Trophoblast cell (in vitro differentiated cells and primary cell): ENCODE measurements around the gene ACSF2.
A peak's percentile ranks its signal among the peaks of the same experiment; 100 is the strongest.

ENCODE experiments used
- DNase-seq, 2 donors: peaks; one replicate each; pipeline ENCODE4 v3.0.0-alpha.2; 2016
- H2AFZ ChIP-seq: 2 replicates; pipeline ENCODE4 v1.6.1; 2013; ENCODE audit warnings: low read length, moderate library complexity, mild to moderate bottlenecking; ENCODE audit not compliant: insufficient read depth, poor library complexity
- H2AK5ac ChIP-seq: 2 replicates; pipeline ENCODE4 v1.6.1; 2013; ENCODE audit warnings: mild to moderate bottlenecking, low read length
- H2BK120ac ChIP-seq: 2 replicates; pipeline ENCODE4 v1.6.1; 2013; ENCODE audit warnings: low read length, mild to moderate bottlenecking, moderate library complexity; ENCODE audit not compliant: insufficient read depth, poor library complexity
- H2BK12ac ChIP-seq: 2 replicates; pipeline ENCODE4 v1.6.1; 2013; ENCODE audit warnings: mild to moderate bottlenecking, low read length, moderate library complexity
- H2BK5ac ChIP-seq: 2 replicates; pipeline ENCODE4 v1.6.1; 2013; ENCODE audit warnings: low read length, low read depth, moderate library complexity, mild to moderate bottlenecking; ENCODE audit not compliant: poor library complexity
- H3K14ac ChIP-seq: 2 replicates; pipeline ENCODE4 v1.6.1; 2013; ENCODE audit warnings: mild to moderate bottlenecking, low read length
- H3K18ac ChIP-seq: 2 replicates; pipeline ENCODE4 v1.6.1; 2013; ENCODE audit warnings: mild to moderate bottlenecking, low read length
- H3K23ac ChIP-seq: 2 replicates; pipeline ENCODE4 v1.6.1; 2013; ENCODE audit warnings: low read length
- H3K27ac ChIP-seq: 2 replicates; pipeline ENCODE4 v1.5.1; 2013; ENCODE audit warnings: low read depth, mild to moderate bottlenecking, inconsistent platforms, low read length, moderate library complexity
- H3K27me3 ChIP-seq: 2 replicates; pipeline ENCODE4 v1.6.1; 2013; ENCODE audit warnings: inconsistent platforms, mild to moderate bottlenecking, low read length, moderate library complexity; ENCODE audit not compliant: insufficient read depth
- H3K36me3 ChIP-seq, 2 experiments: 1 replicate in 1 of 2; 2 replicates in 1 of 2; pipeline ENCODE4 v1.6.1; 2013; ENCODE audit warnings: low read length in 2 of 2, mild to moderate bottlenecking in 2 of 2, moderate library complexity in 1 of 2; ENCODE audit not compliant: insufficient read depth in 2 of 2, control insufficient read depth in 1 of 2
- H3K4ac ChIP-seq: 2 replicates; pipeline ENCODE4 v1.6.1; 2013; ENCODE audit warnings: low read depth, mild to moderate bottlenecking, low read length, moderate library complexity
- H3K4me1 ChIP-seq, 2 experiments: 1 replicate in 1 of 2; 2 replicates in 1 of 2; pipeline ENCODE4 v1.6.1; 2013; ENCODE audit warnings: low read length in 2 of 2, mild to moderate bottlenecking in 2 of 2, moderate library complexity in 1 of 2; ENCODE audit not compliant: insufficient read depth in 2 of 2, control insufficient read depth in 1 of 2
- H3K4me2 ChIP-seq: 2 replicates; pipeline ENCODE4 v1.6.1; 2013; ENCODE audit warnings: inconsistent platforms, mild to moderate bottlenecking, low read length, moderate library complexity
- H3K4me3 ChIP-seq: 2 replicates; pipeline ENCODE4 v1.5.1; 2013; ENCODE audit warnings: mild to moderate bottlenecking, low read depth, low read length, inconsistent platforms
- H3K79me1 ChIP-seq: one replicate; pipeline ENCODE4 v1.6.1; 2013; ENCODE audit warnings: low read length
- H3K79me2 ChIP-seq: 2 replicates; pipeline ENCODE4 v1.6.1; 2013; ENCODE audit warnings: low read length, mild to moderate bottlenecking; ENCODE audit not compliant: control insufficient read depth, insufficient read depth, poor library complexity
- H3K9ac ChIP-seq: 2 replicates; pipeline ENCODE4 v1.6.1; 2013; ENCODE audit warnings: mild to moderate bottlenecking, low read length
- H3K9me3 ChIP-seq: 2 replicates; pipeline ENCODE4 v1.6.1; 2013; ENCODE audit warnings: low read depth, mild to moderate bottlenecking, control low read depth, inconsistent platforms, low read length; ENCODE audit not compliant: insufficient read depth
- H4K12ac ChIP-seq: 2 replicates; pipeline ENCODE4 v1.6.1; 2013; ENCODE audit warnings: low read depth, mild to moderate bottlenecking, low read length, moderate library complexity
- H4K8ac ChIP-seq: 2 replicates; pipeline ENCODE4 v1.6.1; 2013; ENCODE audit warnings: low read depth, mild to moderate bottlenecking, low read length, moderate library complexity
- H4K91ac ChIP-seq: one replicate; pipeline ENCODE4 v1.6.1; 2013; ENCODE audit warnings: low read depth, mild to moderate bottlenecking, low read length, moderate library complexity
- WGBS: extraction: QIAGEN DNeasy Blood & Tissue Kit; methylation state at CpG from one replicate; pipeline ENCODE4 v1.1.7; 2013; ENCODE audit warnings: missing lambda C conversion rate; ENCODE audit not compliant: insufficient read length, insufficient coverage; ENCODE audit errors: extremely low coverage; 5-methylcytosine and 5-hydroxymethylcytosine counted together

ACSF2 gene

DNA sequence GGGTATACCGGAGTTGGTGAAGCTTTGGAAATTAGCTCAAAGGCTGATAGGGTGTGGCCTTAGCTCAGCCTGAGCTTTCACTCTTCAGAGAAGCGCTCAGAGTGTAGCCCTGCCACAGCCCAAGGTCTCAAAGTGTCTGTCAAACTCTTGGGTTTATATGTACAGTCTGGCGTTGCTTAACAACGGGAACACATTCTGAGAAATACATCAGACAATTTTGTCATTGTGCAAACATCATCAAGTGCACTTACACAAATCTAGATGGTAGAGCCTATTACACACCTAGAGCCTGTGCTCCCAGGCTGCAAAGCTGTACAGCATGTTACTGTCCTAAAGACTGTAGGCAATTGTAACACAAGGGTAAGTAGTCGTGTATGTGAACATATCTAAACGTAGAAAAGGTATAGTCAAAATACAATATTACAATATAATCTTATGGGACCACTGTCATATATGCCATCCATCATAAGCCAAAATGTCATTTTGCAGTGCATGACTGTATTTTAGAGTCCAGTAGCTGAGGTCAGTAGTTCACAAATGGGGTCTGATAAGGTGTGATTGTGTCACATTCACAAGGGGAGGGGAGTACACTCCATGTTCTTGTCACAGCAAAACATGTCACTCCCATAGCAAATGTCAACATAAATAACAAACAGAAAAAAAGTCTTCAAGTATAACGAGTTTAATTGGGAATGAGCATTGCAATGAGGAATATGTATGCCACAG lies 22.0 kb downstream of the ACSF2 start:
- Histone ChIP-seq H3K4ac (no peak overlapping the region), H2BK12ac (no peak overlapping the region), H2BK5ac (no peak overlapping the region), H3K9ac (no peak overlapping the region), H3K4me1 (no peaks in the 10 kb centered on the region), H4K91ac (no peak overlapping the region), H3K4me2 (no peak overlapping the region), H3K14ac (no peak overlapping the region), H3K27me3 (no peaks in the 10 kb centered on the region), H3K9me3 (no peaks in the 10 kb centered on the region), H3K23ac (no peak overlapping the region), H2AFZ (no peak overlapping the region), H3K36me3 (no peaks in the 10 kb centered on the region), H3K4me3 (no peak overlapping the region), H3K79me2 (no peaks in the 10 kb centered on the region), H3K79me1 (no peaks in the 10 kb centered on the region), H3K18ac (no peak overlapping the region), H4K12ac (no peak overlapping the region), H2BK120ac (no peak overlapping the region), H3K27ac (no peak overlapping the region), H2AK5ac (no peak overlapping the region), H4K8ac (no peak overlapping the region)
- DNase-seq: no peak
- no CpG with 5 or more reads among the region's 7 CpGs for WGBS

GRCh38 chr17:50448643-50449042 lies 22.6 kb downstream of the ACSF2 start:
- Histone ChIP-seq H2BK12ac (no peak overlapping the region), H2BK120ac (no peak overlapping the region), H3K23ac (no peak overlapping the region), H4K91ac (no peak overlapping the region), H4K12ac (no peak overlapping the region), H3K79me2 (no peaks in the 10 kb centered on the region), H2BK5ac (no peak overlapping the region), H3K4me2 (no peak overlapping the region), H3K79me1 (no peaks in the 10 kb centered on the region), H3K14ac (no peak overlapping the region), H3K36me3 (no peaks in the 10 kb centered on the region), H2AFZ (no peak overlapping the region), H3K27me3 (no peaks in the 10 kb centered on the region), H3K9ac (no peak overlapping the region), H3K18ac (no peak overlapping the region), H2AK5ac (no peak overlapping the region), H3K4ac (no peak overlapping the region), H3K4me3 (no peak overlapping the region), H3K27ac (no peak overlapping the region), H3K4me1 (no peaks in the 10 kb centered on the region), H3K9me3 (no peaks in the 10 kb centered on the region), H4K8ac (no peak overlapping the region)
- no peak for DNase-seq
- no CpG with 5 or more reads among the region's 2 CpGs for WGBS

DNA sequence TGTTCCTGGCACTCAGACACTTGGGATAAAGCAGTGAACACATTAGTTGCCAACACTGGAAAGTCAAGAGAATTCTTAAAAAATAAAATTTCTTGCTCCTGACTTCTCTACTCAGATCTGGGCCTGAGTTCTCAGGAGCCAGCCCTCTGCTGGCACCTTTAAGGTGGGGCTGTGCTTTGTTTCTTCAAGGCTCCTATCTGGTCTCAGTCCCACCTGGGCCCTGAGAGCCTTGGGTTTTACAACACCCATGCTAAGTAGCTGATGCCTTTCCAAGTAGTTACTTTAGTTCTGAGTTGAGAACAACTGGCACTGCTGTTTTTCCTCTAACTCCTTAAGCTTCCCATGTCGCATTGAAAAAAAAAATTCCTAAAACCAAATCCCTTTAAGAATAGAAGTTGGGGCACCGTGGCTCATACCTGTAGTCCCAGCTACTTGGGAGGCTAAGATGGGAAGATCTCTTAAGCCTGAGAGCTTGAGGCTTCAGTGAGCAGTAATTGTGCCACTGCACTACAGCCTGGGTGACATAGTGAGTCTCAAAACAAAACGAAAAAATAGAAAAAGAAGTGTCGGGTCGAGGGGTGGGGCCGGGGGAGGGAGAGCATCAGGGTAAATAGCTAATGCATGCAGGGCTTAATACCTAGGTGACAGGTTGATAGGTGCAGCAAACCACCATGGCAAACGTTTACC lies 26.1 kb downstream of the ACSF2 start:
- Histone ChIP-seq H2AK5ac (no peak overlapping the region), H3K27me3 (no peaks in the 10 kb centered on the region), H3K4me1 (no peaks in the 10 kb centered on the region), H3K9me3 (no peaks in the 10 kb centered on the region), H2AFZ (no peak overlapping the region), H3K27ac (no peak overlapping the region), H4K12ac (no peak overlapping the region), H4K8ac (no peak overlapping the region), H3K79me2 (no peaks in the 10 kb centered on the region), H3K14ac (no peak overlapping the region), H4K91ac (no peak overlapping the region), H3K23ac (no peak overlapping the region), H3K79me1 (no peaks in the 10 kb centered on the region), H3K36me3 (peaks cover 4 to 5% of the 10 kb centered on the region in 2 experiments), H2BK120ac (no peak overlapping the region), H3K4ac (no peak overlapping the region), H3K4me3 (no peak overlapping the region), H2BK12ac (no peak overlapping the region), H2BK5ac (no peak overlapping the region), H3K9ac (no peak overlapping the region), H3K4me2 (no peak overlapping the region), H3K18ac (no peak overlapping the region)
- no peak for DNase-seq
- WGBS: no CpG with 5 or more reads among the region's 7 CpGs

DNA sequence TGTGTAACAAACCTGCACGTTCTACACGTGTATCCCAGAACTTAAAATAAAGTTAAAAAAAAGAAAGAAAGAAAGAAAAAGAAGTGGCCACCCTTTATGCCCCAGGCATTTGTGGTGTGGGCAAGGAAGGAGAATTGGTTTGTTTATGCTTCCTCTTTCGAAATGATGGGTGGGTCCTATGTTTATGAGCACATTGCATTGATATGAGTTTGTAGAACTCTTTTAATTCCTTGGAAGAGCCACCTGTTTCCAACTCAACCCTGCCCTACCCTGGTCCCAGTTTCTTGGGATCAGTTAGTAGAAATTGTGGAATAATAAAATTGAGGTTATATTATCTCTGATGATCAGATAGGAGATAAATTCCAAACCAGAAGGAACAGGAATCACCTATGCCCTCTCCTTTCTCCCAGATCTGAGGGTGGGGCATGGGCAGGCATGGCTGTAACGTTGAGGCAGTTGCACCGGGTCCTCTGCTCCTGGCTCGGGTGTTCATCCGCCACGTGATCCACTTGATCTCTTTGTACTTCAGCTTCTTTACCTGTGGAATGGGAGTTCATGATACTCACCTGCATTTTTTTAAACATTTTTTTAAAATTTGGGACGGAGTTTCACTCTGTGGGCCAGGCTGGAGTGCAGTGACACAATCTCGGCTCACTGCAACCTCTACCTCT lies 26.7 kb downstream of the ACSF2 start:
- Histone ChIP-seq H3K79me2 (no peaks in the 10 kb centered on the region), H3K27ac (no peak overlapping the region), H3K23ac (no peak overlapping the region), H3K14ac (no peak overlapping the region), H2BK12ac (no peak overlapping the region), H3K4me3 (no peak overlapping the region), H3K27me3 (no peaks in the 10 kb centered on the region), H3K36me3 (peaks cover 4 to 5% of the 10 kb centered on the region in 2 experiments), H3K79me1 (no peaks in the 10 kb centered on the region), H2BK5ac (no peak overlapping the region), H3K4me1 (no peaks in the 10 kb centered on the region), H3K9me3 (no peaks in the 10 kb centered on the region), H2AK5ac (no peak overlapping the region), H4K91ac (no peak overlapping the region), H3K4me2 (no peak overlapping the region), H2BK120ac (no peak overlapping the region), H3K9ac (no peak overlapping the region), H3K18ac (no peak overlapping the region), H2AFZ (no peak overlapping the region), H4K8ac (no peak overlapping the region), H3K4ac (no peak overlapping the region), H4K12ac (no peak overlapping the region)
- WGBS: no CpG with 5 or more reads among the region's 10 CpGs
- DNase-seq: peak; percentile 45 to 75
